CD14-positive monocyte (primary cell): ENCODE results near the gene NKAIN2. TPM values are rescaled to one million over a fixed set of nuclear protein-coding genes. Genes with fewer than 3 reads are reported as not detected.

Experiments
- DNase-seq, 3 donors: peaks; one replicate each; pipeline ENCODE4 v3.0.0-alpha.2; 2011 to 2022
- H2AFZ ChIP-seq: 2 replicates; pipeline ENCODE4 v1.6.0; 2012; ENCODE audit warnings: mild to moderate bottlenecking, low read depth, low read length, inconsistent platforms; ENCODE audit not compliant: insufficient read depth, poor library complexity, severe bottlenecking
- H3K27ac ChIP-seq, 2 donors: 1 replicate in 1 of 2; 2 replicates in 1 of 2; pipeline ENCODE4 v1.5.1; 2012 to 2013; ENCODE audit warnings: low read length in 2 of 2, control low read depth in 1 of 2, inconsistent platforms in 1 of 2, low read depth in 1 of 2, mild to moderate bottlenecking in 1 of 2
- H3K27me3 ChIP-seq, 2 donors: one replicate each; pipeline versions ENCODE4 v1.6.0 to v1.6.1; 2011 to 2013; ENCODE audit warnings: low read length in 2 of 2; ENCODE audit not compliant: control insufficient read depth in 2 of 2, insufficient read depth in 2 of 2
- H3K36me3 ChIP-seq, 2 donors: replicated peaks in 1 of 2; 1 replicate in 1 of 2; 2 replicates in 1 of 2; pipeline versions ENCODE4 v1.5.1 to v1.6.1; 2012 to 2013; ENCODE audit warnings: low read length in 2 of 2, control low read depth in 1 of 2, inconsistent platforms in 1 of 2, mild to moderate bottlenecking in 1 of 2; ENCODE audit not compliant: insufficient read depth in 2 of 2, control insufficient read depth in 1 of 2
- H3K4me1 ChIP-seq, 2 donors: 1 replicate in 1 of 2; 2 replicates in 1 of 2; pipeline versions ENCODE4 v1.5.1 to v1.6.1; 2012 to 2013; ENCODE audit warnings: low read length in 2 of 2, control low read depth in 1 of 2, inconsistent platforms in 1 of 2, mild to moderate bottlenecking in 1 of 2, moderate library complexity in 1 of 2; ENCODE audit not compliant: insufficient read depth in 2 of 2, control insufficient read depth in 1 of 2
- H3K4me2 ChIP-seq: replicated peaks from 2 replicates; pipeline ENCODE3; 2012; ENCODE audit warnings: low read length, moderate library complexity, mild to moderate bottlenecking; ENCODE audit not compliant: poor library complexity, severe bottlenecking; ENCODE audit errors: extremely low read depth
- H3K4me3 ChIP-seq, 3 experiments: fragments of 200-600 bp in 1 of 3; sonication (generic) in 1 of 3; replicated peaks in 1 of 3; 1 replicate in 2 of 3; 2 replicates in 1 of 3; pipeline ENCODE4 v1.5.1; 2011 to 2013; ENCODE audit warnings: low read length in 3 of 3, mild to moderate bottlenecking in 3 of 3, control low read depth in 2 of 3, low read depth in 2 of 3, inconsistent platforms in 1 of 3, moderate library complexity in 1 of 3
- H3K79me2 ChIP-seq: 2 replicates; pipeline ENCODE4 v1.6.0; 2012; ENCODE audit warnings: mild to moderate bottlenecking, control low read depth, inconsistent platforms, low read length, moderate library complexity; ENCODE audit not compliant: insufficient read depth
- H3K9ac ChIP-seq: 2 replicates; pipeline ENCODE4 v1.6.0; 2017; ENCODE audit warnings: low read length, mild to moderate bottlenecking; ENCODE audit not compliant: insufficient read depth, poor library complexity, severe bottlenecking
- H3K9me3 ChIP-seq, 2 donors: replicated peaks in 1 of 2; 1 replicate in 1 of 2; 2 replicates in 1 of 2; pipeline versions ENCODE4 v1.5.1 to v1.6.1; 2012 to 2013; ENCODE audit warnings: low read length in 2 of 2, control low read depth in 1 of 2; ENCODE audit not compliant: control insufficient read depth in 1 of 2, insufficient read depth in 1 of 2
- H4K20me1 ChIP-seq: 2 replicates; pipeline ENCODE4 v1.6.0; 2012; ENCODE audit warnings: mild to moderate bottlenecking, low read length, control low read depth, moderate library complexity; ENCODE audit not compliant: insufficient read depth
- H3K27ac Mint-ChIP-seq, 7 donors: one replicate each; pipeline ENCODE4 v1.8.0; 2020; ENCODE audit warnings: mild to moderate bottlenecking in 7 of 7, mixed read lengths in 7 of 7, moderate library complexity in 6 of 7, inconsistent platforms in 2 of 7
- H3K27me3 Mint-ChIP-seq, 3 donors: one replicate each; pipeline ENCODE4 v1.8.0; 2021 to 2022; ENCODE audit warnings: low read depth in 3 of 3, mild to moderate bottlenecking in 3 of 3, mixed read lengths in 3 of 3, moderate library complexity in 3 of 3, inconsistent platforms in 1 of 3
- H3K36me3 Mint-ChIP-seq, 2 donors: one replicate each; pipeline ENCODE4 v1.8.0; 2020; ENCODE audit warnings: mixed read lengths in 2 of 2, inconsistent platforms in 1 of 2, mild to moderate bottlenecking in 1 of 2
- H3K4me1 Mint-ChIP-seq: one replicate; pipeline ENCODE4 v1.8.0; 2020; ENCODE audit warnings: mild to moderate bottlenecking, mixed read lengths
- H3K4me3 Mint-ChIP-seq, 2 donors: one replicate each; pipeline ENCODE4 v1.8.0; 2020; ENCODE audit warnings: mild to moderate bottlenecking in 2 of 2, mixed read lengths in 2 of 2, moderate library complexity in 1 of 2
- H3K9me3 Mint-ChIP-seq, 7 donors: one replicate each; pipeline ENCODE4 v1.8.0; 2020 to 2022; ENCODE audit warnings: mixed read lengths in 7 of 7, mild to moderate bottlenecking in 6 of 7, moderate library complexity in 6 of 7, inconsistent platforms in 2 of 7
- CTCF ChIP-seq: fragments of 200-600 bp; IDR thresholded peaks from one replicate; pipeline ENCODE4 v1.8.0; 2022; ENCODE audit warnings: antibody characterized with exemption, mild to moderate bottlenecking
- WGBS: methylation state at CpG from one replicate; pipeline ENCODE4 v1.1.5; 2013; ENCODE audit warnings: missing lambda C conversion rate; ENCODE audit not compliant: insufficient coverage; 5-methylcytosine and 5-hydroxymethylcytosine counted together
- intact Hi-C, 2 donors: fragments of 100-400 bp; cut with micrococcal nuclease; formaldehyde crosslinking; loops; one replicate each; pipeline versions ENCODE4 v1.15.0 to v1.15.1; 2023
- polyA plus RNA-seq, 3 donors: library from polyadenylated mRNA; depleted of rRNA in 1 of 3; unstranded in 2 of 3; stranded (reverse) in 1 of 3; fragments of 300-500 nt in 2 of 3; fragments of >200 nt in 1 of 3; fragmentation: Illumina TruSeq in 2 of 3; gene quantifications; 1 replicate in 2 of 3; 2 replicates in 1 of 3; pipeline ENCODE4 v1.2.3, GENCODE V29; 2012 to 2021

The NKAIN2 gene
- polyA plus RNA-seq, 3 donors = not detected

- no peak overlapping the region for H3K27ac Mint-ChIP-seq
- no peaks in the 10 kb centered on the region for H4K20me1 ChIP-seq
- no peak overlapping the region for H2AFZ ChIP-seq
- H3K27me3 ChIP-seq = no peaks in the 10 kb centered on the region
- H3K27me3 Mint-ChIP-seq = no peaks in the 10 kb centered on the region
- no peaks in the 10 kb centered on the region for H3K36me3 ChIP-seq
- no peak overlapping the region for H3K27ac ChIP-seq
- H3K9ac ChIP-seq = no peak overlapping the region
- no peaks in the 10 kb centered on the region for H3K4me1 ChIP-seq
- intact Hi-C loops = no loop called here
- peaks cover 0 to 7% (median 0%) of the 10 kb centered on the region in 7 donors for H3K9me3 Mint-ChIP-seq
- H3K36me3 Mint-ChIP-seq = no peaks in the 10 kb centered on the region
- WGBS = no CpG with 5 or more reads among the region's 8 CpGs
- H3K4me2 ChIP-seq = no peak overlapping the region
- H3K4me1 Mint-ChIP-seq = no peaks in the 10 kb centered on the region
- no peak overlapping the region for H3K4me3 ChIP-seq
- no peak for TF ChIP-seq CTCF
- no peak overlapping the region for H3K4me3 Mint-ChIP-seq
- H3K79me2 ChIP-seq = no peaks in the 10 kb centered on the region
- H3K9me3 ChIP-seq = no peaks in the 10 kb centered on the region
- no peak for DNase-seq
Measured at GRCh38 chr6:123838505-123839234, 35.0 kb downstream of the NKAIN2 start.

- no peak for DNase-seq
- H3K9ac ChIP-seq = no peak overlapping the region
- Mint-ChIP-seq H3K36me3 (no peaks in the 10 kb centered on the region), H3K9me3 (peaks cover 0 to 8% (median 0%) of the 10 kb centered on the region in 7 donors), H3K4me3 (no peak overlapping the region), H3K27me3 (no peaks in the 10 kb centered on the region), H3K4me1 (no peaks in the 10 kb centered on the region), H3K27ac (no peak overlapping the region)
- intact Hi-C loops = no loop called here
- no peaks in the 10 kb centered on the region for H3K27me3 ChIP-seq
- no peak overlapping the region for H3K4me2 ChIP-seq
- H2AFZ ChIP-seq = no peak overlapping the region
- no peaks in the 10 kb centered on the region for H3K79me2 ChIP-seq
- H3K4me1 ChIP-seq = no peaks in the 10 kb centered on the region
- no peaks in the 10 kb centered on the region for H3K36me3 ChIP-seq
- WGBS = 14% methylated on average over 1 of the region's 6 CpGs
- H4K20me1 ChIP-seq = no peaks in the 10 kb centered on the region
- no peak overlapping the region for H3K27ac ChIP-seq
- TF ChIP-seq CTCF = no peak
- no peaks in the 10 kb centered on the region for H3K9me3 ChIP-seq
- no peak overlapping the region for H3K4me3 ChIP-seq
Measured at GRCh38 chr6:123841067-123841896, 37.6 kb downstream of the NKAIN2 start.
